Measurements from ENCODE around the gene ATP4A.
A peak's percentile ranks its signal among the peaks of the same experiment; 100 is the strongest.

Gene ATP4A

DNA sequence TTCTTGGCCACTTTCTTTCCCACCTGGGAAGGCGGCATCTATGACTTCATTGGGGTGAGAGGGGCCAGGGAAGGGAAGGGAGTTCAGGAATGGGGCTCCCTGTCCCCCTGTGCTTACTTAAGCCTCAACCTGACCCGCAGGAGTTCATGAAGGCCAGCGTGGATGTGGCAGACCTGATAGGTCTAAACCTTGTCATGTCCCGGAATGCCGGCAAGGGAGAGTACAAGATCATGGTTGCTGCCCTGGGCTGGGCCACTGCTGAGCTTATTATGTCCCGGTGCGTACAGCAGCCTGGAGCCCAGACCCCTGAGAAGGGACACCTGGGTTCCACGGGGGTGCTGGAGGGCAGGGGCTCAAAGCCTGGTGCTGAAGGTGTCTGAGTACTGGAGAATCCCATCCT, 16.9 kb downstream of the ATP4A start:
- Histone ChIP-seq H3K9me3 (ENCODE audit: insufficient read depth, low read length) (no peaks in the 10 kb centered on the region), H3K4me3 (ENCODE audit: insufficient read length, low read depth) (peak overlapping the region; percentile 91), H3K36me3 (ENCODE audit: insufficient read depth, insufficient read length, low read length) (peaks cover 77% of the 10 kb centered on the region), H3K4me1 (ENCODE audit: insufficient read depth, insufficient read length) (peaks cover 7% of the 10 kb centered on the region), H3K27me3 (ENCODE audit: insufficient read depth, insufficient read length) (no peaks in the 10 kb centered on the region), H3K9ac (ENCODE audit: insufficient read length, low read depth) (peak overlapping the region; percentile 99)
- TF ChIP-seq ZNF274 (IDR thresholded peaks at IDR 0.05; ENCODE audit: low read depth, low read length): no peak
- TF ChIP-seq SUZ12 (IDR thresholded peaks at IDR 0.05; ENCODE audit: extremely low read depth, insufficient read depth, insufficient read length): no peak
- TF ChIP-seq YY1 (IDR thresholded peaks at IDR 0.05; ENCODE audit: insufficient read depth, insufficient read length): no peak
- no peak for DNase-seq (ENCODE audit: low read depth, low spot score)

GRCh38 chr19:35545855-35546381, 17.5 kb downstream of the ATP4A start:
- no peak for DNase-seq (ENCODE audit: low read depth, low spot score)
- H3K36me3 ChIP-seq (ENCODE audit: insufficient read depth, insufficient read length, low read length): peaks cover 72% of the 10 kb centered on the region

DNA sequence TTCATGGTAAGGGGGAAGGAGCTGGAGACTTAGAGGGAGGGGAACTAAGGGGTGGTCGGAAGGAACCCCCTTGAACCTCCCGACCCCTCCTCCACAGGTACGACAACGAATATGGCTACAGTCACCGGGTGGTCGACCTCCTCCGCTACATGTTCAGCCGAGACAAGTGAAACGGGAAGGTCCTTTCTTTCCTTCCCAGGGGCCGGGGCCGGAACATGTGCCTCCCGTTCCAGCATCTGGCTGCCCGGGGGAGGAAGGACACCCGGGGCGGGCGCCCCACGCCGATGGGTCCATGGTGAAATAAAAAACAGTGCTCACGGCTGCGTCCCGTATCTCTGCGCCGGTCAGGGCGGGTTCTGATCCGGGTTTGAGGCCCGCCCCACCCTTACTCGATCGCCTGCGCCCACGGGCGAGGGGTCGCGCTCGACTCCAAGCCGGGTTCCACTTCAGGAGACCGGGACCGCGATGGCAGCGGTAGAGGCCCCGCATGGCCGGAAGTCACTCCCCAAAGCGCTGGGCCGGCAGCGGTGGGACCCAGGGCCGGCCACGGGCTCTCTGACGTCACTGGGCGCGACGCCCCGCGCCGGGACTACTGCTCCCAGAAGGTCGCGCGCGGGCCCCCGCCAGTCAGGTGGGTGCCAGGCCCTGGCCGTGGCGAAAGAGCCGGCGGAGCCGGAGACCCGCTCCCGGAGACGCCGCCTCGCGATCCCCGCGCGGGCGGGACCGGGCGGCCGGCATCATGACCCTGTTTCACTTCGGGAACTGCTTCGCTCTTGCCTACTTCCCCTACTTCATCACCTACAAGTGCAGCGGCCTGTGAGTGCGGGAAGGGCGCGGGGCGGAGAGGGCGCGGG, 18.2 kb downstream of the ATP4A start, which contains the start of gene TMEM147:
TSS of gene TMEM147 (plus strand) at position 626 of the 854 bp plus-strand sequence. CDS start at position 740, 114 bp downstream.
- Histone ChIP-seq H3K36me3 (ENCODE audit: insufficient read depth, insufficient read length, low read length) (peaks cover 68% of the 10 kb centered on the region), H3K4me1 (ENCODE audit: insufficient read depth, insufficient read length) (peaks cover 10% of the 10 kb centered on the region), H3K27me3 (ENCODE audit: insufficient read depth, insufficient read length) (no peaks in the 10 kb centered on the region), H3K9me3 (ENCODE audit: insufficient read depth, low read length) (no peaks in the 10 kb centered on the region), H3K4me3 (ENCODE audit: insufficient read length, low read depth) (peak within 1 kb of the TSS; percentile 91), H3K9ac (ENCODE audit: insufficient read length, low read depth) (peak within 1 kb of the TSS; percentile 99)
- peak; percentile 57 for DNase-seq (ENCODE audit: low read depth, low spot score)
- TF ChIP-seq YY1 (IDR thresholded peaks at IDR 0.05; ENCODE audit: insufficient read depth, insufficient read length) (no peak), ZNF274 (IDR thresholded peaks at IDR 0.05; ENCODE audit: low read depth, low read length) (no peak), SUZ12 (IDR thresholded peaks at IDR 0.05; ENCODE audit: extremely low read depth, insufficient read depth, insufficient read length) (no peak)

More at GRCh38 chr19:35545855-35546381, 17.5 kb downstream of the ATP4A start:
- peak overlapping the region; percentile 91 for H3K4me3 ChIP-seq (ENCODE audit: insufficient read length, low read depth)
- H3K9ac ChIP-seq (ENCODE audit: insufficient read length, low read depth): peak overlapping the region; percentile 99
- TF ChIP-seq YY1 (IDR thresholded peaks at IDR 0.05; ENCODE audit: insufficient read depth, insufficient read length) (no peak), SUZ12 (IDR thresholded peaks at IDR 0.05; ENCODE audit: extremely low read depth, insufficient read depth, insufficient read length) (no peak), ZNF274 (IDR thresholded peaks at IDR 0.05; ENCODE audit: low read depth, low read length) (no peak)
- H3K9me3 ChIP-seq (ENCODE audit: insufficient read depth, low read length): no peaks in the 10 kb centered on the region
- H3K27me3 ChIP-seq (ENCODE audit: insufficient read depth, insufficient read length): no peaks in the 10 kb centered on the region
- H3K4me1 ChIP-seq (ENCODE audit: insufficient read depth, insufficient read length): peaks cover 7% of the 10 kb centered on the region

DNA sequence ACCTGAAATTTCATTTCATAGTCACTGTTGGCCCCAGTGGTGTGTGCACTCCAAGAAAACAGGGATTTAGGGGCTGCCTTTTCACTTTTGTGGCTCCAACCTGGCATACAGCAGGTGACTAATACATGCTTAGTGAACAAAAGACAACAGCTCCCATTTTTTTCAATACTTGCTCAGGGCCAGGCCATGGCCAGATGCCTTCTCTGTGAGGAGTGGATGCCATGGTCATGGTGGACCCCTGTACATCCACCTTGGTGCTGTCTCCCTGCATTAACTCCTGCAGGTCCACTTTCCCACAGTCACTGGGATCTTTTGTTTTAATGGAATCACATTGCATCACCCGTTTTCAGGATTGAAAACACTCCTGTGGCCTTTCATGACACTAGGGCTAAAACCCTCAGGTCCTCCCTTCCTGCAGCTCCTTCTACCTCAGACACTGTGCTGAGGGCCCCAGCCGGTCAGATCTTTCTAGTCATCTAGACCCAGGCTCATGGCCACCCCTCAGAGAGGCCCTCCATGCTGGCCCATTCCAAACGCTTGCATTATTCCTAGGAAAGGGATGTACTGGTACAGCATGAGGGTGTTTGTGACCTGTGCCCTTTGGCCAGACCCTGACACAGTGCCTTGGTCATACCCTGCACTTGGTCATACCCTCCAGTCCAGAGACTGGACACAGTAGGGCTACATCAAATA, 19.2 kb downstream of the ATP4A start:
- H3K9ac ChIP-seq (ENCODE audit: insufficient read length, low read depth): peak overlapping the region; percentile 99

DNA sequence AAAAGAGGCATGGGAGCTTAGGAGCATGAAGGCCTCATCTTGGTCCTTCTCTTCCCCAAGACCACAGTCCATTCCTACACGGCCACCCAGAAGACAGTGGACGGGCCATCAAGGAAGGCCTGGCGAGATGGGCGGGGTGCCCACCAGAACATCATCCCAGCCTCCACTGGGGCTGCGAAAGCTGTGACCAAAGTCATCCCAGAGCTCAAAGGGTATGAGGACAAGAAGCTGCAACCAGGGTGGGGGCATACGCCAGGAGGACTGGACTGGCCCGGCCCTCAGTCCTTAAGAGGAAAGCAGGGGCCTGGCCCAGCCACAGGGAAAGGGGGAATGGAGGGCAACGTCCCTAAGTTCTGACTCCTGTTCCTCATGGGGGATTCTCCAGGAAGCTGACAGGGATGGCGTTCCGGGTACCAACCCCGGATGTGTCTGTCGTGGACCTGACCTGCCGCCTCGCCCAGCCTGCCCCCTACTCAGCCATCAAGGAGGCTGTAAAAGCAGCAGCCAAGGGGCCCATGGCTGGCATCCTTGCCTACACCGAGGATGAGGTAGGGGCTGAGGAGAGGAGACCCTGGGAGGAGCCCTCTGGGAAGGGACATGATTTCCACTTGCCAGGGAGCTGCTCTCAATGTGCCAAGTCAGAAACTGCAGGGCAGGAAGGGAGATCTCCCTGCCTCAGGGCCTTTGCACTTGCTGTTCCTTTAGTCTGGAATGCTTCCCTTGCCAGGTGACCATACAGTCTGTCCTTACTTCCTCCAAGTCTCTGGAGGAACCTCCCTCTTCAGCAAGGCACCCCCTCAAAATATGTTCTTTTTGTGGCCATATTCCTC, 20.0 kb downstream of the ATP4A start:
- Histone ChIP-seq H3K9ac (ENCODE audit: insufficient read length, low read depth) (peak overlapping the region; percentile 99), H3K36me3 (ENCODE audit: insufficient read depth, insufficient read length, low read length) (peaks cover 56% of the 10 kb centered on the region), H3K4me3 (ENCODE audit: insufficient read length, low read depth) (no peak overlapping the region), H3K27me3 (ENCODE audit: insufficient read depth, insufficient read length) (no peaks in the 10 kb centered on the region), H3K9me3 (ENCODE audit: insufficient read depth, low read length) (no peaks in the 10 kb centered on the region), H3K4me1 (ENCODE audit: insufficient read depth, insufficient read length) (peaks cover 8% of the 10 kb centered on the region)
- no peak for DNase-seq (ENCODE audit: low read depth, low spot score)
- TF ChIP-seq YY1 (IDR thresholded peaks at IDR 0.05; ENCODE audit: insufficient read depth, insufficient read length) (no peak), ZNF274 (IDR thresholded peaks at IDR 0.05; ENCODE audit: low read depth, low read length) (no peak), SUZ12 (IDR thresholded peaks at IDR 0.05; ENCODE audit: extremely low read depth, insufficient read depth, insufficient read length) (no peak)

More for the DNA sequence above, 19.2 kb downstream of the ATP4A start:
- Histone ChIP-seq H3K9me3 (ENCODE audit: insufficient read depth, low read length) (no peaks in the 10 kb centered on the region), H3K4me3 (ENCODE audit: insufficient read length, low read depth) (peak overlapping the region; percentile 91), H3K27me3 (ENCODE audit: insufficient read depth, insufficient read length) (no peaks in the 10 kb centered on the region), H3K36me3 (ENCODE audit: insufficient read depth, insufficient read length, low read length) (peaks cover 63% of the 10 kb centered on the region), H3K4me1 (ENCODE audit: insufficient read depth, insufficient read length) (peaks cover 8% of the 10 kb centered on the region)
- TF ChIP-seq ZNF274 (IDR thresholded peaks at IDR 0.05; ENCODE audit: low read depth, low read length) (no peak), SUZ12 (IDR thresholded peaks at IDR 0.05; ENCODE audit: extremely low read depth, insufficient read depth, insufficient read length) (no peak), YY1 (IDR thresholded peaks at IDR 0.05; ENCODE audit: insufficient read depth, insufficient read length) (no peak)
- DNase-seq (ENCODE audit: low read depth, low spot score): no peak

DNA sequence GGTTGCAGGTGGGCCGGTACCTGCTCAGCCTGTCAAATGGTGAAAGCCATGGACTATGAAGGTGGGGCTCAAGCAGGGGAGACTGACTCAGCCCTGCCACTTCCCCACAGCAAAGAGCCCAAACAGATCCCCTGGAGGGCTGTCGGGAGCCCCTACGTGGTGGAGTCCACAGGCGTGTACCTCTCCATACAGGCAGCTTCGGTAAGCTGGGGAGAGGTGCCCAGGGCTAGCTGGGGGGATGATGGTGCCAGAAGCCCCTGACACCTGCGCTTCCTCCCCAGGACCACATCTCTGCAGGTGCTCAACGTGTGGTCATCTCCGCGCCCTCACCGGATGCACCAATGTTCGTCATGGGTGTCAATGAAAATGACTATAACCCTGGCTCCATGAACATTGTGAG, 21.2 kb downstream of the ATP4A start:
- H3K27me3 ChIP-seq (ENCODE audit: insufficient read depth, insufficient read length): no peaks in the 10 kb centered on the region
- H3K4me1 ChIP-seq (ENCODE audit: insufficient read depth, insufficient read length): peaks cover 10% of the 10 kb centered on the region
- no peaks in the 10 kb centered on the region for H3K9me3 ChIP-seq (ENCODE audit: insufficient read depth, low read length)
- H3K36me3 ChIP-seq (ENCODE audit: insufficient read depth, insufficient read length, low read length): peaks cover 44% of the 10 kb centered on the region
- no peak overlapping the region for H3K9ac ChIP-seq (ENCODE audit: insufficient read length, low read depth)
- H3K4me3 ChIP-seq (ENCODE audit: insufficient read length, low read depth): no peak overlapping the region
- DNase-seq (ENCODE audit: low read depth, low spot score): no peak
- TF ChIP-seq ZNF274 (IDR thresholded peaks at IDR 0.05; ENCODE audit: low read depth, low read length): no peak
- TF ChIP-seq SUZ12 (IDR thresholded peaks at IDR 0.05; ENCODE audit: extremely low read depth, insufficient read depth, insufficient read length): no peak
- no peak for TF ChIP-seq YY1 (IDR thresholded peaks at IDR 0.05; ENCODE audit: insufficient read depth, insufficient read length)
